K562 (cell line): ENCODE measurements around the gene NUDT1. TPM values are rescaled to one million over a fixed set of nuclear protein-coding genes. Genes with fewer than 3 reads are reported as not detected.

Source experiments
- ATAC-seq: fragments of 200-7000 bp; cut with Tn5 transposase; 3 replicates; pipeline ENCODE4 v1.9.1; 2020; ENCODE audit warnings: moderate library complexity
- BruUV-seq: library from RNA; stranded (reverse); fragments of 400-500 nt; replicated peaks from 2 replicates; lab custom pipeline; 2021; lab: Mats Ljungman, UMichigan
- CTCF ChIA-PET: fragments of 300-600 bp; formaldehyde crosslinking; extraction: SDS; loops from one replicate; lab custom pipeline; 2021; ENCODE audit warnings: low intra/inter-chr PET ratio; lab: Yijun Ruan, JAX
- POLR2A ChIA-PET: fragments of 300-600, 350-650 bp; sonication (Branson Sonifier 250); formaldehyde crosslinking; extraction: SDS; loops from one replicate; lab custom pipeline; 2021; ENCODE audit warnings: antibody characterized with exemption, inconsistent platforms; lab: Yijun Ruan, JAX
- DNase-seq, 4 experiments: peaks; one replicate each; pipeline versions ENCODE4 v3.0.0 to v3.0.0-alpha.2; 2011 to 2018; ENCODE audit warnings: low spot score in 3 of 4, mixed read lengths in 3 of 4; ENCODE audit errors: extremely low read depth in 1 of 4
- FAIRE-seq: peaks from 2 replicates; lab custom pipeline; 2011; peaks lifted over from hg19 to GRCh38; lab: Jason Lieb, UNC
- H2AFZ ChIP-seq: 2 replicates; pipeline ENCODE4 v1.6.0; 2011; ENCODE audit warnings: low read depth, low read length, control low read depth, inconsistent platforms
- H3K27ac ChIP-seq: fragments of 200-600 bp; 3 replicates; pipeline ENCODE4 v1.8.0; 2011; ENCODE audit warnings: low read depth, mild to moderate bottlenecking, control low read depth, inconsistent platforms, low read length, moderate library complexity, mixed read lengths; ENCODE audit errors: extremely low read depth
- H3K27me3 ChIP-seq, 2 experiments: fragments of 300-600 bp in 1 of 2; 2 replicates in 1 of 2; 3 replicates in 1 of 2; pipeline versions ENCODE4 v1.6.0 to v1.8.0; 2011; ENCODE audit warnings: inconsistent platforms in 2 of 2, low read length in 2 of 2, mild to moderate bottlenecking in 1 of 2, mixed read lengths in 1 of 2, moderate library complexity in 1 of 2; ENCODE audit not compliant: control insufficient read depth in 2 of 2, insufficient read depth in 2 of 2
- H3K36me3 ChIP-seq: fragments of 300-600 bp; 3 replicates; pipeline ENCODE4 v1.8.0; 2011; ENCODE audit warnings: mild to moderate bottlenecking, low read length, inconsistent platforms; ENCODE audit not compliant: control insufficient read depth, insufficient read depth
- H3K4me1 ChIP-seq, 2 experiments: fragments of 200-600 bp in 1 of 2; replicated peaks in 1 of 2; 2 replicates in 1 of 2; 3 replicates in 1 of 2; pipeline versions ENCODE4 v1.5.1 to v1.8.0; 2011; ENCODE audit warnings: inconsistent platforms in 2 of 2, low read length in 2 of 2, mild to moderate bottlenecking in 1 of 2, mixed read lengths in 1 of 2, moderate library complexity in 1 of 2; ENCODE audit not compliant: control insufficient read depth in 2 of 2, insufficient read depth in 2 of 2
- H3K4me2 ChIP-seq: 2 replicates; pipeline ENCODE4 v1.6.1; 2011; ENCODE audit warnings: low read length, control low read depth, inconsistent platforms, mixed read lengths; ENCODE audit not compliant: insufficient read depth
- H3K4me3 ChIP-seq: fragments of 200-600 bp; sonication (generic), shearing (Covaris generic); 2 replicates; pipeline ENCODE4 v1.5.1; 2016; ENCODE audit warnings: control low read depth, inconsistent platforms
- H3K79me2 ChIP-seq: fragments of 200-600 bp; 3 replicates; pipeline ENCODE4 v1.8.0; 2011; ENCODE audit warnings: low read length, inconsistent platforms; ENCODE audit not compliant: control insufficient read depth, insufficient read depth
- H3K9ac ChIP-seq, 2 experiments: 2 replicates each; pipeline versions ENCODE4 v1.6.0 to v1.6.1; 2011; ENCODE audit warnings: low read depth in 2 of 2, low read length in 2 of 2, control low read depth in 1 of 2, inconsistent platforms in 1 of 2, mild to moderate bottlenecking in 1 of 2, mixed read lengths in 1 of 2; ENCODE audit not compliant: insufficient read depth in 1 of 2
- H3K9me1 ChIP-seq: one replicate; pipeline ENCODE4 v1.6.0; 2011; ENCODE audit warnings: inconsistent platforms, mild to moderate bottlenecking, low read length, moderate library complexity; ENCODE audit not compliant: control insufficient read depth, insufficient read depth
- H3K9me3 ChIP-seq: replicated peaks from 2 replicates; pipeline ENCODE4 v1.5.1; 2011; ENCODE audit warnings: low read depth, low read length, inconsistent platforms; ENCODE audit not compliant: control insufficient read depth, insufficient read depth
- H4K20me1 ChIP-seq: replicated peaks from 2 replicates; pipeline ENCODE4 v1.6.1; 2011; ENCODE audit warnings: low read length, inconsistent platforms, mixed read lengths; ENCODE audit not compliant: control insufficient read depth, insufficient read depth
- DMBX1 ChIP-seq: fragments of 250-450 bp; sonication (Bioruptor Pico); IDR thresholded peaks from 2 replicates; pipeline ENCODE4 v1.8.0; 2022; ENCODE audit warnings: inconsistent platforms, mild to moderate bottlenecking, moderate library complexity, borderline replicate concordance
- FIP1L1 ChIP-seq: fragments of 200-400 bp; formaldehyde crosslinking; IDR thresholded peaks from 2 replicates; pipeline ENCODE4 v1.6.1; 2018; ENCODE audit warnings: mild to moderate bottlenecking, low read depth, low read length; ENCODE audit not compliant: poor library complexity, severe bottlenecking
- FOXP4 ChIP-seq: sonication (generic); formaldehyde crosslinking; IDR thresholded peaks from 2 replicates; pipeline ENCODE4 v1.8.0; 2022; ENCODE audit warnings: mild to moderate bottlenecking, missing genetic modification reagents, borderline replicate concordance
- GTF2E2 ChIP-seq: fragments of 200-800 bp; sonication (Bioruptor generic); IDR thresholded peaks from 2 replicates; pipeline ENCODE4 v1.6.1; 2016; ENCODE audit warnings: missing genetic modification characterization, missing compliant biosample characterization
- GTF3C2 ChIP-seq: IDR thresholded peaks from 3 replicates; pipeline ENCODE4 v1.6.1; 2011; ENCODE audit warnings: borderline replicate concordance, mild to moderate bottlenecking, moderate library complexity; ENCODE audit not compliant: insufficient read length; ENCODE audit errors: extremely low read depth
- LARP7 ChIP-seq: fragments of 450-650 bp; IDR thresholded peaks from 2 replicates; pipeline ENCODE4 v1.6.1; 2016
- MEF2D ChIP-seq: conservative IDR thresholded peaks from 2 replicates; pipeline ENCODE4 v1.6.1; 2016; ENCODE audit warnings: low read depth, missing genetic modification characterization, missing compliant biosample characterization
- MLX ChIP-seq, 2 experiments: fragments of 450-650 bp in 1 of 2; sonication (generic) in 1 of 2; formaldehyde crosslinking; conservative IDR thresholded peaks; 2 replicates each; pipeline versions ENCODE4 v1.4.0 to v1.8.1; 2020 to 2022; ENCODE audit warnings: mild to moderate bottlenecking in 1 of 2, missing genetic modification reagents in 1 of 2
- SMAD1 ChIP-seq: fragments of 150-350 bp; IDR thresholded peaks from 2 replicates; pipeline ENCODE4 v1.6.1; 2014; ENCODE audit warnings: low read length, low read depth; ENCODE audit not compliant: partially characterized antibody
- TAL1 ChIP-seq: fragments of 450-650 bp; IDR thresholded peaks from 2 replicates; pipeline ENCODE4 v1.6.1; 2016; ENCODE audit warnings: mild to moderate bottlenecking
- U2AF1 ChIP-seq: fragments of 200-400 bp; formaldehyde crosslinking; optimal IDR thresholded peaks from 2 replicates; pipeline ENCODE3; 2017; ENCODE audit warnings: mild to moderate bottlenecking, low read depth, low read length, moderate library complexity
- ZBTB1 ChIP-seq: sonication (generic); formaldehyde crosslinking; IDR thresholded peaks from 2 replicates; pipeline ENCODE4 v1.8.1; 2023; ENCODE audit warnings: missing genetic modification reagents, low read depth, mild to moderate bottlenecking, borderline replicate concordance
- ZEB2 ChIP-seq: fragments of 450-650 bp; IDR thresholded peaks from 2 replicates; pipeline ENCODE4 v1.6.1; 2016
- ZNF561 ChIP-seq: fragments of 450-650 bp; formaldehyde crosslinking; conservative IDR thresholded peaks from 2 replicates; pipeline ENCODE4 v1.4.0; 2020; ENCODE audit warnings: mild to moderate bottlenecking, moderate library complexity
- ZNF75A ChIP-seq: fragments of 450-650 bp; formaldehyde crosslinking; IDR thresholded peaks from 2 replicates; pipeline ENCODE4 v1.4.0; 2020; ENCODE audit warnings: mild to moderate bottlenecking
- WGBS: fragments of 100-300 bp; shearing (Covaris generic); methylation state at CpG from one replicate; pipeline ENCODE4 v1.1.6; 2016; ENCODE audit warnings: low coverage, mixed read lengths; ENCODE audit not compliant: insufficient coverage; ENCODE audit errors: missing lambda C conversion rate; 5-methylcytosine and 5-hydroxymethylcytosine counted together
- in situ Hi-C: fragments of 300-500 bp; cut with MboI; formaldehyde crosslinking; loops from 4 replicates; pipeline ENCODE4 v1.15.0; 2018; ENCODE audit warnings: inconsistent platforms, mixed read lengths
- intact Hi-C: fragments of 100-400 bp; cut with micrococcal nuclease; formaldehyde crosslinking; loops from 2 replicates; pipeline ENCODE4 v1.14.2; 2022
- polyA plus RNA-seq, 8 experiments: library from polyadenylated mRNA; depleted of rRNA in 4 of 8; stranded (reverse) in 5 of 8; unstranded in 3 of 8; fragments of >200 nt; fragmentation: Nextera tagmentation in 2 of 8; fragmentation: Illumina TruSeq in 1 of 8; extraction: Ambion mirVana in 2 of 8; extraction: Trizol in 1 of 8; gene quantifications; 2 replicates each; pipeline versions ENCODE4 v1.2.1 to v1.2.3, GENCODE V29; 2011 to 2014; ENCODE audit warnings: inconsistent platforms in 1 of 8, missing spikeins in 1 of 8
- total RNA-seq, 7 experiments: library from RNA; depleted of rRNA in 6 of 7; stranded (reverse); fragments of >200 nt in 6 of 7; fragmentation: Illumina TruSeq in 2 of 7; extraction: Trizol in 2 of 7; gene quantifications; 2 replicates each; pipeline versions ENCODE4 v1.2.1 to v1.2.3, GENCODE V29; 2011 to 2021; ENCODE audit warnings: low replicate concordance in 1 of 7
- TF ChIP-seq, protein P1 (sequence below): fragments of 450-650 bp; formaldehyde crosslinking; IDR thresholded peaks from 2 replicates; pipeline ENCODE4 v1.4.0; 2020; ENCODE audit warnings: mild to moderate bottlenecking, mixed read lengths

The NUDT1 gene
- total and polyA plus RNA-seq, 9 of the 15 experiments (the other 6 are each of a cell fraction or from before 2014, with no cell fraction given): 5.3 to 73.3 (median 29.6) TPM

DNA sequence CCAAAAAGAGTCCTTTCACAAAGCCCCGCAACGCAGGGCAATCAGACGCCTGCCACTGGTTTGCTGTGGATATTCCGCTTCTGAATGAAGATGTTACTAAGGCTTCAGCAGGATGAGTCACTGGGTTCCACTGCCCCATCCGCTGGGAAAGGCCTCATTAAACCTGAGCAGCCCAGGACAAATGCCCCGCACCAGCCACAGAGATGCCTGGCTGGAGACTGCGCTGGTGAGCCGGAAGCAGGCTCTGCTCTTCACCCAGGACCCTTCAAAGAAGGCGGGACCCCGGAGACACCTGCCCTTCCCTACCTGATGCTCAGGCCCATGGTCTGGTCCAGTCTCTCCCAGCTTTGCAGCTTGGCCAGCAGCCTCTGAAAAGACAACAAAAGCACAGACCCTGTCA lies 29.1 kb upstream of the NUDT1 start:
- DNase-seq (no peak), ATAC-seq (no peak), FAIRE-seq (no peak)
- no TSS peak for BruUV-seq
- Histone ChIP-seq H3K4me1 (peaks cover 0 to 10% of the 10 kb centered on the region in 2 experiments; a peak in 1 of 5 replicates), H3K9me3 (0 out of 2 replicates have a peak, but pooled peaks cover 2% of the 10 kb centered on the region), H3K36me3 (peaks cover 84% of the 10 kb centered on the region; the same call in 2 of the 3 replicates), H3K4me2 (no peak overlapping the region), H3K4me3 (no peak overlapping the region), H3K27me3 (no peaks in the 10 kb centered on the region), H3K79me2 (no peaks in the 10 kb centered on the region), H2AFZ (no peak overlapping the region), H3K9me1 (no peaks in the 10 kb centered on the region), H4K20me1 (no peaks in the 10 kb centered on the region; the same call in none of the 2 replicates), H3K9ac (no peak overlapping the region), H3K27ac (no peak overlapping the region)
- ChIA-PET POLR2A (interaction anchor here (0.8 kb wide), 1 partner anchor 368 kb away, joined by 3 read pairs; no protein-coding TSS in a partner anchor), CTCF (no interaction called here)
- WGBS: over 99% methylated on average over 8 of the region's 10 CpGs
- in situ Hi-C loops: no loop called here
- intact Hi-C loops: no loop called here
- TF ChIP-seq FIP1L1: no peak
- TF ChIP-seq GTF2E2: no peak
- no peak for TF ChIP-seq TAL1
- no peak for TF ChIP-seq ZBTB1 (CRISPR knock-in tag)
- TF ChIP-seq SMAD1: no peak
- TF ChIP-seq, protein P1, sequence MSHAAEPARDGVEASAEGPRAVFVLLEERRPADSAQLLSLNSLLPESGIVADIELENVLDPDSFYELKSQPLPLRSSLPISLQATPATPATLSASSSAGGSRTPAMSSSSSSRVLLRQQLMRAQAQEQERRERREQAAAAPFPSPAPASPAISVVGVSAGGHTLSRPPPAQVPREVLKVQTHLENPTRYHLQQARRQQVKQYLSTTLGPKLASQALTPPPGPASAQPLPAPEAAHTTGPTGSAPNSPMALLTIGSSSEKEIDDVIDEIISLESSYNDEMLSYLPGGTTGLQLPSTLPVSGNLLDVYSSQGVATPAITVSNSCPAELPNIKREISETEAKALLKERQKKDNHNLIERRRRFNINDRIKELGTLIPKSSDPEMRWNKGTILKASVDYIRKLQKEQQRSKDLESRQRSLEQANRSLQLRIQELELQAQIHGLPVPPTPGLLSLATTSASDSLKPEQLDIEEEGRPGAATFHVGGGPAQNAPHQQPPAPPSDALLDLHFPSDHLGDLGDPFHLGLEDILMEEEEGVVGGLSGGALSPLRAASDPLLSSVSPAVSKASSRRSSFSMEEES: no peak
- TF ChIP-seq ZNF561: no peak
- TF ChIP-seq GTF3C2: no peak
- TF ChIP-seq MLX (CRISPR knock-in tag; conservative IDR thresholded peaks at IDR 0.05): no peak
- TF ChIP-seq MEF2D (tag): no peak
- TF ChIP-seq FOXP4 (CRISPR knock-in tag): no peak
- no peak for TF ChIP-seq LARP7
- no peak for TF ChIP-seq U2AF1
- TF ChIP-seq ZNF75A: no peak
- no peak for TF ChIP-seq DMBX1 (CRISPR knock-in tag)
- no peak for TF ChIP-seq ZEB2
